Non-pigmented ciliary epithelial cell (primary cell): ENCODE data around the gene TMEM273.

Experiments used
- DNase-seq: peaks from one replicate; pipeline ENCODE4 v3.0.0-alpha.2; 2010; ENCODE audit warnings: low read depth

Gene TMEM273

DNA sequence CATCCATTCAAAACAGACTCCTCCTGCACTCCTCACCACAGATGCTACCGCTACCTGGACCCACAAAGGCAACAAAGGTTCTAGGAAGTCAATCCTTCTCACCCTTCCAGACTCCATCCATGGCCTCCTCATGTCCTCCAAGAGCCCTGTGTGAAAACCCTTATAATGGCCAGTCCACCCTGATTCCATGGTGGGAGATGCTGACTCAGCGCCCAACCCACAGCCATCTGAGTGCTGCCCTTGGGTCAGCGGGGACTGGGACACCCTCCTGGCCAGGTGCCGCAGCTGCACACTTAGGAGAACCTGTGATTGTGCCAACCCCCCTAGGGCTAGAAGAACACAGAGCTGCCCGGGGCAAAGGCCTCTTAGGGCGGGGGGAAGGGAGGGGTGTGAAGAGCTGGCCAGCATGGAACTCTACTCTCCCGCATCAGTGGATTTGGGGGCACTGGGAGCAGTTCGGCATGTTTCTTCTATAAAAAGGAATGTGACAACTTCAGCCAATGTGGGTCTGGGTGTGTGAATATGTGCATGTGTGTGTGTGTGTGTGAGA lies 25.4 kb downstream of the TMEM273 start:
- DNase-seq = no peak

GRCh38 chr10:49162063-49162462 lies 26.1 kb downstream of the TMEM273 start:
- no peak for DNase-seq

- DNase-seq = no peak
Measured at GRCh38 chr10:49161411-49161997, 26.7 kb downstream of the TMEM273 start.

GRCh38 chr10:49160814-49161213 lies 27.4 kb downstream of the TMEM273 start:
- DNase-seq = no peak

DNA sequence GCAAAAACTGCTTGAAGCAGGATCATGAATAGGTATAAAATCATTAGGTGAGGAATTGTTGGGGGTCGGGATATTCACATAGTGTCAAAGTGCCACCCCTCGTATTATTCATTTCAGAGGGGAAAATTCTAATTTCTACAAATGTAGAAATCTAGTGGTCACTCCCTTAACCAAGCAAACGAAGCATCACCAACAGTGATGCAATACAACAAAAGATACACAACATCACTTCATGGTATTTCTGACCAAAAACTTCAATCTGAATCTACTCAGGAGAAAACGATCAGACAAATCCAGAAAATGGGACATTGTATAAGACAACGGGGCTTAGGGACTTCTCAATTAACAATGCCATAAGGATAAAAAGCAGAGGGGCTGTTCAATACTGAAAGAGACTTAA lies 28.1 kb downstream of the TMEM273 start:
- DNase-seq = no peak

DNA sequence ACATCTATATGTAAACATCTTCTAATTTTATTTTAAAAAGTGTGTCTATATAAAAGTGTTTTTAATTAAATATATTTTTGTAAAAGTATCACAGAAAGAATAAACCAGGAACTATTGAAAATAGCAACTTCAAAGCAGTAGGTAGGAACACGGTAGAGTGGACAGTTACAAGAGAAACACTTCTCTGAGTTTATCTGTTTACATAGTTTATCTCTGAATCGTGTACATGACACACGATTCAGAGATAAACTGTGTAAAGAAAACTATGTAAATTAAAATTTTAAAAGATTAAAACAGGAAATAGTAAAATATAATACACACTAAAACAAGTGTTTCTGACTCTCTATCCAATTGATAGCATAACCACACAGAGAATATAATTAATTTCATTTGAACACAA lies 29.3 kb downstream of the TMEM273 start:
- no peak for DNase-seq

GRCh38 chr10:49158404-49158803 lies 29.8 kb downstream of the TMEM273 start:
- DNase-seq = no peak

- DNase-seq = no peak
Measured at GRCh38 chr10:49157229-49157628, 31.0 kb downstream of the TMEM273 start.

DNA sequence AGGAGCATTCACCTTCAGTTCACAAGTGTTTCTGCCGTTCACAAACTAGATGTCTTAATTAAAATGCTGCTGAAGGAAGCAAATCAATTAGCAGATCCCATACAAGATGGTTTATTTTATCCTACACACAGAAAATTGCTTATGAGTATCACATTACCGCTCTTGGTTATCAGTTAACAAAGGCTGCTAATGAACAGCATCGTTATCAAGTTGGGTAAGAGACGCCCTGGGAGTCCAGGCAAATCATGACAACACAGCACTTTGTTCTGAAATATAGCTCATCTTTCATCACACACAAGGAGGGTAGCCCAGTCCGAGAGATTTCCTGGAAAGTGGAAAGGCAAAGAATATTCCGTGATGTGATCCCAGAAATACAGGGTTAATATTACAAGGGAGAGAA lies 33.5 kb downstream of the TMEM273 start:
- no peak for DNase-seq

GRCh38 chr10:49153971-49154370 lies 34.2 kb downstream of the TMEM273 start:
- DNase-seq = no peak

- DNase-seq = no peak
Measured at GRCh38 chr10:49153115-49153514, 35.1 kb downstream of the TMEM273 start.

- no peak for DNase-seq
Measured at GRCh38 chr10:49152663-49153062, 35.5 kb downstream of the TMEM273 start.

GRCh38 chr10:49152037-49152436 lies 36.2 kb downstream of the TMEM273 start:
- no peak for DNase-seq

- no peak for DNase-seq
Measured at GRCh38 chr10:49151481-49151880, 36.7 kb downstream of the TMEM273 start.

DNA sequence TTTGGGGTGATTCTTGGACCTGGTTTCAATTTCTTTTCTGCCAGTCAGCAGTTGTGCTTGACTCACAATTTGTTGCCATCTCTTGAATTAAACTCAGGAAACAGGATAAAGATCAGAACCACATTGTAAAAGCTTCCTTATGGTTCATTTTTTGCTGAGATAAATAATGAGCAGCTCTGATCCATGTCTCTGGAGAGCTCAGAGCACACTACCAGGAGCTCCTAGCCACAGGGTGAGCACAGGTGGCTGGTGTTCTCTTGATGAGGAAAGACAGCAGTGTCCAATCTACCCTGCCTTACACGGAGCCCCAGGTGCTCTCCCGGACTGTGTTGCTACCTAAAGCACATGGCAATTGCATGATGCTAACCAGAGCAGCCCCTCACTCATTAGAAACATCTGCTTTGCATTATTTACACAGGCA lies 37.2 kb downstream of the TMEM273 start:
- DNase-seq = no peak

- no peak for DNase-seq
Measured at GRCh38 chr10:49150426-49150825, 37.8 kb downstream of the TMEM273 start.

DNA sequence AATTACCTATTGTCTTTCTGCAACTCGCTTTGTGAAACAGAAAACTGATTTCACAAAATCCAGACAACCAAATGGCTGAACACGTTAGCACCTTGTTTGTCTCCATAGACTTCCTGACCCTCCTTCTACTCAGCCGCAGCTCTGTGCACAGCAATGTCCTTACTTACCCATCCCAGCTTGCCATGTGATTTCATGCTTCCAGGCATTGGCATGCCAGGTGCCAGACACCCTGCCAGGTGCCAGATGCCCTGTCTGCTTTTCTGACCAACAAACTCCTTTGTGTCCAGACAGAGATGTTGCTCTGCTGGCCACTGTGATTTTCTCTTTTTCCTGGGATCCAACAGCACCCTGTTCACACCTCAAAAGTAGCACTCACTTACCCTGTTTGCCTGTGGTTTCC lies 38.3 kb downstream of the TMEM273 start:
- DNase-seq = no peak

GRCh38 chr10:49144058-49144720 lies 44.0 kb downstream of the TMEM273 start:
- no peak for DNase-seq

DNA sequence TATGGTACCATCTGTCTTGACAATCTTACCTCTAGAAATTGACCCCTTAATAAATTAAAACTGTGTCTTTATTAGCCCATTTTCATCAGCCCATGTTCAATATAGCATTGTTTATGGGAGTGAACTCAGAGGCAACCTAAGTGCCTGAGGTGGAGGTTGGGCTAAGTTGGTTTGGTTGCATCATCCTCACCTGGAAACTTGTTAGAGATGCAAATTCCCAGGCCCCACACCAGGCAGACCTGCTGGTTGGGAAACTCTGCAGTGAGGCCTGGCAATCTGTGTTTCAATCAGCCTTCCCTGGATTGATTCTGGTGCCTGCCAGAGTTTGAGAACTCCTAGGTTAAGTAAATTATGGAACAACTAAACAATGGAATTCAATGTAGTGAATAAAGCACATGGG lies 44.9 kb downstream of the TMEM273 start:
- no peak for DNase-seq

- DNase-seq = no peak
Measured at GRCh38 chr10:49141541-49142332, 46.5 kb downstream of the TMEM273 start.

- DNase-seq = no peak
Measured at GRCh38 chr10:49140304-49141177, 47.6 kb downstream of the TMEM273 start.

DNA sequence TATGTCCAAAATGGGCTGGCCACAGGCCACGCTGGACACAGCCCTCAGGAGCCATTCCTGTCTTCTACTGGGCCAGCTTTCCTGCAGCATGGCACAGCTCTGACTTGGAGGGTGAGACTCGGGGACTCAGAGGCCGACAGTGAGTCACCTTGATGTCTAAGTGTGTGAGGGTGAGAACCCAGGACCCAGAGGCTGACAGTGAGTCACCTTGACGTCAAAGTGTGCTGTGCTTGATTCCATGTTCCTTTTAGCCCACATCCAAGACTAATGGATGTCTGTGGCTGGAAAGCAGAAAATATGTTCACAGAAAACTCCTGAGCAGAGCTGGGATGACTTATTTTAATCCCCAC lies 48.4 kb downstream of the TMEM273 start:
- DNase-seq = peak; percentile 71
